ENCODE measurements around the gene ASCL2. TPM values are rescaled to one million over a fixed set of nuclear protein-coding genes. Genes with fewer than 3 reads are reported as not detected.

ASCL2 gene
- total RNA-seq, 4 donors from 2014 or later = 0.27 TPM; not detected in 3

DNA sequence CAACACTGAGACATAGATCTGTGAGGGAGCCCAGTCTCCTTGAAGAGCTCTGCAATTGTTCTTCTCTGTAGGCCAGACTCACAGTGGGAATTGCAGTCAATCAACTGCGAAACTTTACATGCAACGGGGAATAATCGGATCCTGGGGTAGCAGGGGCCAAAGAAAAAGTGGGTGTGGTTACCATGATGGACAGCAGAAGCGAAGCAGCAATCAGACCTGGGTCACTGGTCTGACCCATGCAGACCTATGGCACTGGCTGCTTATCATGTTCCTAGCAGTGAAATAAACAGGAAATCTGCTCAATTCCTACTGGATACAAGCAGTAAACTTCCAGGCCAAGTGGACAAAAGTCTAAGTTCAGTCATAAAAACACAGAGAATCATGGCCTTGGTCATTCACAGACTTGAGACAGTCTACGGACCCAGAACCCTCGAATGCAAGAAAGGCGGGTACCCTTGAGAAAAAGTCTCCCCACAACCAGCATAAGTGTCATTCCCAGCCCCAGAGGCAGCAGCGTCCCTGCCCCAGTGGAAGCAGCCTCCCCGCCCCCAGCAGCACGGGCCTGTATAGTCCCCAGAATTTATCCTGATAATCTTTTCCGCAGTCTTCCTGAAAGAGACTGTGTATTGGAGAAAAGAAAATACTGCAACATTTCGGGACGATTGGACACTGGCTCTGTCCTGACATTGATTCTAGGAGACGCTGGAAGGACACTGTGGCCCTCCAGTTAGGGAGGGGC lies 34.6 kb downstream of the ASCL2 start:
- peaks cover 0 to 2% (median 0%) of the 10 kb centered on the region in 3 donors for H3K9me3 ChIP-seq
- H3K36me3 ChIP-seq = no peaks in the 10 kb centered on the region
- H3K4me1 ChIP-seq = no peaks in the 10 kb centered on the region
- TF ChIP-seq, protein P1, sequence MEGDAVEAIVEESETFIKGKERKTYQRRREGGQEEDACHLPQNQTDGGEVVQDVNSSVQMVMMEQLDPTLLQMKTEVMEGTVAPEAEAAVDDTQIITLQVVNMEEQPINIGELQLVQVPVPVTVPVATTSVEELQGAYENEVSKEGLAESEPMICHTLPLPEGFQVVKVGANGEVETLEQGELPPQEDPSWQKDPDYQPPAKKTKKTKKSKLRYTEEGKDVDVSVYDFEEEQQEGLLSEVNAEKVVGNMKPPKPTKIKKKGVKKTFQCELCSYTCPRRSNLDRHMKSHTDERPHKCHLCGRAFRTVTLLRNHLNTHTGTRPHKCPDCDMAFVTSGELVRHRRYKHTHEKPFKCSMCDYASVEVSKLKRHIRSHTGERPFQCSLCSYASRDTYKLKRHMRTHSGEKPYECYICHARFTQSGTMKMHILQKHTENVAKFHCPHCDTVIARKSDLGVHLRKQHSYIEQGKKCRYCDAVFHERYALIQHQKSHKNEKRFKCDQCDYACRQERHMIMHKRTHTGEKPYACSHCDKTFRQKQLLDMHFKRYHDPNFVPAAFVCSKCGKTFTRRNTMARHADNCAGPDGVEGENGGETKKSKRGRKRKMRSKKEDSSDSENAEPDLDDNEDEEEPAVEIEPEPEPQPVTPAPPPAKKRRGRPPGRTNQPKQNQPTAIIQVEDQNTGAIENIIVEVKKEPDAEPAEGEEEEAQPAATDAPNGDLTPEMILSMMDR (IDR thresholded peaks at IDR 0.05) = no peak
- TF ChIP-seq EP300 (IDR thresholded peaks at IDR 0.05) = no peak
- TF ChIP-seq POLR2A (IDR thresholded peaks at IDR 0.05) = no peak
- no peak for TF ChIP-seq POLR2AphosphoS5 (IDR thresholded peaks at IDR 0.05)
- no peak for ATAC-seq
- 71 to 75% methylated on average over 9 to 14 of the region's 14 CpGs for WGBS, 2 donors (ENCODE audit: low coverage in 1 of 2)
- peaks cover 31% of the 10 kb centered on the region for H3K27me3 ChIP-seq
- H3K4me3 ChIP-seq = no peak overlapping the region
- no peak overlapping the region for H3K27ac ChIP-seq

DNA sequence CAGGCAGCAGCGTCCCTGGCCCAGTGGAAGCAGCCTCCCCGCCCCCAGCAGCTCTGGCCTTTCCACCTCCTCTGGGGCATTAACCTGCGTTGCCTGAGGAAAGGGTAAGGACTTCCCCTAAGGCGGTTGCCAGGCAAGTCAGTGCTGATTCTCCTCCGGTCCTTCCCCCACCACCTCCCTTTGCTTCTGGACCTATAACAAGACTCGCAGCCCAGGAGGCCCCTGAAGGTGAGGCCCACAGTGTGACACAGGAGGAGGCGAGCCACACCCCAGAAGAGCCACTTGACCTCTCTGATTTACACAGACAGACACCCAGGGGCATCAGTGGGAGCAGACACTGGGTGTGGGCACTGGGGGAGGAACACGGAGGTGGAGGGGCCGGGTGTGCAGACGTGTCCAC lies 35.4 kb downstream of the ASCL2 start:
- Histone ChIP-seq H3K4me1 (no peaks in the 10 kb centered on the region), H3K36me3 (no peaks in the 10 kb centered on the region), H3K27me3 (peaks cover 31% of the 10 kb centered on the region), H3K9me3 (peaks cover 0 to 10% (median 0%) of the 10 kb centered on the region in 3 donors), H3K27ac (no peak overlapping the region), H3K4me3 (no peak overlapping the region)
- TF ChIP-seq, protein P1 (IDR thresholded peaks at IDR 0.05) = no peak
- no peak for TF ChIP-seq POLR2A (IDR thresholded peaks at IDR 0.05)
- no peak for TF ChIP-seq EP300 (IDR thresholded peaks at IDR 0.05)
- TF ChIP-seq POLR2AphosphoS5 (IDR thresholded peaks at IDR 0.05) = no peak
- WGBS, 2 donors (ENCODE audit: low coverage in 1 of 2) = 57% methylated on average over 5 of the region's 10 CpGs; no CpG with 5 or more reads in 1 of the 2 donors
- ATAC-seq = no peak

DNA sequence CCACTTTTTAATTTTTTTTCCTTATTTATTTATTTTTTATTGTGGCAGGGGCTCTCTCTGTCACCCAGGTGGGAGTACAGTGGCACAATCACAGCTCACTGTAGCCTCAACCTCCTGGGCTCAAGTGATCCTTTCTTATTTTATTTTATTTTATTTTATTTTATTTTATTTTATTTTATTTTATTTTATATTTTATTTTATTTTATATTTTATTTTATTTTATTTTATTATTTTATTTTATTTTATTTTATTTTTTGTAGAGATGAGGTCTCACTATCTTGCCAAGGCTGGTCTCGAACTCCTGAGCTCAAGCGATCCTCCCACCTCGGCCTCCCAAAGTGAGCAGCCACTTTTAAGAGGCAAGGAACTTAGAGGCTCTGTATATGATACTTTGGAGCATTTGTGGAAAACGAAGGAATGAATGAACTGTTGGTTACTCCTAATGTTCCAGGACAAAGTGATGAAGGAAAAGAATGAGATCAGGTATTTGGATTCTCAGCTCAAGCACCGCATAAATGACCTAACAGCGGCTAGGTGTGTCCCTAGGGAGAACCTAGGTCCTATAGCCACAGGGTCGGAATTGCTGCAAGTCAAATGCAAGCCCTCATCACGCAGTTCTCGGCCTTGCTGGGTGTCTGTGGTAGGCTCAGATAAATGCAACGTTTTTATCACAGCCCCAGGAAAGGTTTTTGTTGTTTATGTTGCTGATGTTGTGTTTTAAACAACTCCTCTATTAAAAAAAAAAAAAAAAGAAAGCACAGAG lies 36.5 kb downstream of the ASCL2 start:
- H3K27ac ChIP-seq = no peak overlapping the region
- ATAC-seq = no peak
- 76 to 88% methylated on average over 3 to 10 of the region's 10 CpGs for WGBS, 2 donors (ENCODE audit: low coverage in 1 of 2)
- H3K9me3 ChIP-seq = peaks cover 0 to 20% (median 0%) of the 10 kb centered on the region in 3 donors
- TF ChIP-seq, protein P1 (IDR thresholded peaks at IDR 0.05) = no peak
- TF ChIP-seq EP300 (IDR thresholded peaks at IDR 0.05) = no peak
- no peak for TF ChIP-seq POLR2AphosphoS5 (IDR thresholded peaks at IDR 0.05)
- TF ChIP-seq POLR2A (IDR thresholded peaks at IDR 0.05) = no peak
- no peak overlapping the region for H3K4me3 ChIP-seq
- H3K27me3 ChIP-seq = peaks cover 28% of the 10 kb centered on the region
- no peaks in the 10 kb centered on the region for H3K36me3 ChIP-seq
- no peaks in the 10 kb centered on the region for H3K4me1 ChIP-seq

- H3K9me3 ChIP-seq = peaks cover 0 to 20% (median 0%) of the 10 kb centered on the region in 3 donors
- 74 to 92% methylated on average over 2 of the region's 2 CpGs for WGBS, 2 donors (ENCODE audit: low coverage in 1 of 2)
- no peaks in the 10 kb centered on the region for H3K4me1 ChIP-seq
- H3K27ac ChIP-seq = no peak overlapping the region
- H3K27me3 ChIP-seq = peaks cover 11% of the 10 kb centered on the region
- no peak for ATAC-seq
- no peaks in the 10 kb centered on the region for H3K36me3 ChIP-seq
- no peak for TF ChIP-seq POLR2AphosphoS5 (IDR thresholded peaks at IDR 0.05)
- no peak for TF ChIP-seq POLR2A (IDR thresholded peaks at IDR 0.05)
- TF ChIP-seq, protein P1 (IDR thresholded peaks at IDR 0.05) = no peak
- TF ChIP-seq EP300 (IDR thresholded peaks at IDR 0.05) = no peak
- H3K4me3 ChIP-seq = no peak overlapping the region
Measured at GRCh38 chr11:2229713-2230297, 40.6 kb downstream of the ASCL2 start.
